NCI-H2171 treated with DMSO at 0.1 percent for 48 hours (cell line): ENCODE data around the gene SYNPO.

Experiments
- DNase-seq: peaks from one replicate; lab custom pipeline; 2025; lab: John Stamatoyannopoulos, UW

SYNPO gene

GRCh38 chr5:150624334-150625163 lies 15.9 kb upstream of the SYNPO start:
- no peak for DNase-seq

DNA sequence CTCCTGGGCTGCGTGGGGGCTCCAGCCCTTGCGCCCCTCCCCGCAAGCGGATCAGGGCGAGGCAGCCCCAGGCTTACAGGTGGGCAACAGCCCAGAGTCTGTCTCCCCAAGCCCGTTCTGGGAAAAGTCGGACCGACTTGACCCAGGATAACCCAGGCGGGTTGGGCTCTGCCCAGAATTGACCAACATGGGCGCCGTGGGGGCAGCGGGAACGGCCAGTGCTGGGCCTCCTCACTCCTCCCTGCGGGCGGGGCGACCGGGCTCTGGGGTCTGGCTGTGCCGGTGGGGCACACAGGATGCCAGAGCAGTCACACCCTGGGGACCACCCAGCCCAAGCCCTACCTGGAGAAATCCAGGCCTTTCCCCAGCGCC lies 15.3 kb upstream of the SYNPO start:
- DNase-seq = no peak

DNA sequence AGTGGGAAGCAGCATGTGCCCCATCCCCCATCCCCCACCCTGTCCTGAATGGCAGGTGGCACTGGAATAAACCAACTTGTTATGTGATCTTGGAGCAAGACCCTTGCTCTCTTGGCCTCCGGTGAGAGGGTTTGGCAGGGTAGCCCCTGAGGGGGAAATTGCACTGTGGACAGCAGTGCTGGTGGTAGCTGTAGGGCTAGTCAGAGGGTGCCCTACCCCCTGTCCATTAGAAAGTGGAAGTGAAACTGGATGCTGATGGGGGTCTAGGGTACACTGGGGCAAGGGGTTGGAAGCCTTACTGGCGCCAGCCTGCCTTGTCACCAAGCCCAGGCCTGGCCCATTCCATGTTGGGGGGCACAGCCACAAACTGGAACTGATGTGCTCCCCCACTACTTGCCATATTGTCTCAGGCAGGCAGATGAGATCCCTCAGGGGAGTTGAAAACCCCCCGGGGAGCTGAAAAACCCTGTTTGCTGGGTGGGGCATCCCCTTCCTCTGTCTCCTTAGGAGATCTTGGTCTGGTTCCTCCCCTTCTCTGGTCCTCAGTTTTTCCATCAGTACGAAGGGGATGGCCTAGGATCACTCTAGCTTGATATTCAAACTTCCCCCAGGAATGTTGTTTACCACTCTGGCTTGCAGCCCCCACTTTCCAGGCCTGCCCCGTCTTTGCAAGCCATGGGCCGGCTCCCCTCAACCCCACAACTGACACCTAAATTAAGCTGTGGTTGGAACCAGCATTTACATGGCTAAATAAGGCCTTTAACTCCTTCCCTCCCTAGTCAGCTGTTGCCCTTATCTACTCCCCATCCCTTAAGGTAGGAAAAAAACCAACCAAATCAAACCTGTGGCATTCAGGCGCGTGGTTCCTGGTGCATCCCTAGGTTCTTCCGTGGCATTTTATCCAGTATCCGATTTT lies 14.4 kb upstream of the SYNPO start:
- DNase-seq = no peak

DNA sequence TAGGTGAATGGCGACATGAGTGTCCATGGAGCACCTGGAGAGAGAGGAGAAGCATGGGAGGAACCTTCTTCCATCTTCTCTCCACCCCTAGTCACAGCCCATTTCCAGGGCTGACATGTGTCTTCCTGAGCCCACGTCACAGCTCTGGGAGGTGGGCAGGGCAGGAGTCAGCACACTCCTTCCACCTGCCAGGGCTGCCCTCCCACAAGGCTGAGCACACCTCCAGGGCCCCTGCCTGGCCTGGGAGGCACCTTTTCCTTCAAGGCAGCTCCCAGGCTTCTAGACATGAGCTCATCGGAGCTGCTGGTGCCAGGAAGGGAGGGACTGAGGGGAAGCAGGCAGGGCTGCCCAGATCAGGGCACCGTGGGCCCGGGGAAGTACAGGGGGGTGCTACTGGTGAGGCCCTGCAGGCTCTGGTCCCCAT lies 13.6 kb upstream of the SYNPO start:
- DNase-seq = no peak

DNA sequence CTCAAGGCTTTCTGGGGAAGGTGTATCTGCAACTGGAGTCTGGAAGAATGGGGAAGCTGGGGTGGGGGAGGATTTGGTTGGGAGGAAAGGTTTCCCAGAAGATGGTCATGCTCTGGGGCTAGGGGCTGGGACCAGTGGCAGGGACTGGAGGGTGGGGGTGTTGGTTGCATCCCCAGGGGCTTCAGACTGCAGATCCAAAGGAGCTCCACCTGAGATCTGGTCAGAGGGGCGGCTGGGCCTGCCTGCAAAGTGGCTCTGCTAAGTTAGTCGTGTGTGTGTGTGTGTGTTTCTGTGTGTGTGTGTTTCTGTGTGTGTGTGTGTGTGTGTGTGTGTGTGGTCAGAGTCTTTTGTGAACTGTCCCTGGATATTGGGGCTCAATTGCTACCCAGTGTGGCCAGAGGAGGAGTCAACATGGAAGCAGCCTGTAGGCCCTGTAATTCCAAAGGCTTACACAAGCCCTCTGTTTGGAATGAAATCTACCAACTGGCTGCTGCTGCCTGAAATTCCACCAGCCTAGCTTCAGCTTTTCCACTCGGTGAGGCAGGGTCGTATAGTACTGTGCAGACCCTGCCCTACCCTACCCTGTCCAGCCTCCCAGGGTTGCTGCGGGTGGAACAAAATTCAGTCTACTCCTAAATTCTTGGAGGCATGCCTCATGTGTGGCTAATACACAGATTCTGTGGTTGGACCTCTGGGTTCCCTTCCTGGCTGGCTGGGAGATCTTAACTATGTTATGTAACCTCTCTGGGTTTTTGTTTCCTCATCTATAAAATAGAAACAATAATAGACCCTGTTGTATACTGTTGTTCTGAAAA lies 12.5 kb upstream of the SYNPO start:
- no peak for DNase-seq

DNA sequence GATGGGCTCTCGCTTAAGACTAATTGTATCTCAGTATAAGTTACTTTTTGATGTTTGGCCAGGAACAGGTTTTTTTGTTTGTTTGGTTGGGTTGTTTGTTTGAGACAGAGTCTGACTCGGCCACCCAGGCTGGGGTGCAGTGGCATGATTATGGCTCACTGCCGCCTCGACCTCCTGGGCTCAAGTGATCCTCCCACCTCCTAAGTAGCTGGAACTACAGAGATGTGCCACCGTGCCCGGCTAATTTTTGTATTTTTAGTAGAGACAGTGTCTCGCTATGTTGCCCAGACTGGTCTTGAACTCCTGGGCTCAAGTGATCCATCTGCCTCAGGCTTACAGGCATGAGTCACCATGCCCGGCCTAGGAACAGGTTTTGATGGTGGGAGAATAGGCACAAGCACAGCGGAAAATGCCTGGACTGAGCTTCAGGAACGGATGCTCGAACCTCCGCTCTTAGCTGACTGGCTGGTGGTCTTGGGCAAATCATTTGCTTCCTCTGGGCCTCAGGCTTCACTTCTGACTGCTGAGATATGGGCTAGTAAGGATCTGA lies 11.4 kb upstream of the SYNPO start:
- no peak for DNase-seq

- no peak for DNase-seq
Measured at GRCh38 chr5:150630016-150630415, 10.4 kb upstream of the SYNPO start.

- no peak for DNase-seq
Measured at GRCh38 chr5:150630461-150631325, 9.8 kb upstream of the SYNPO start.

- no peak for DNase-seq
Measured at GRCh38 chr5:150631326-150631701, 9.1 kb upstream of the SYNPO start.

GRCh38 chr5:150632305-150633160 lies 7.9 kb upstream of the SYNPO start:
- peak; percentile 77 for DNase-seq

DNA sequence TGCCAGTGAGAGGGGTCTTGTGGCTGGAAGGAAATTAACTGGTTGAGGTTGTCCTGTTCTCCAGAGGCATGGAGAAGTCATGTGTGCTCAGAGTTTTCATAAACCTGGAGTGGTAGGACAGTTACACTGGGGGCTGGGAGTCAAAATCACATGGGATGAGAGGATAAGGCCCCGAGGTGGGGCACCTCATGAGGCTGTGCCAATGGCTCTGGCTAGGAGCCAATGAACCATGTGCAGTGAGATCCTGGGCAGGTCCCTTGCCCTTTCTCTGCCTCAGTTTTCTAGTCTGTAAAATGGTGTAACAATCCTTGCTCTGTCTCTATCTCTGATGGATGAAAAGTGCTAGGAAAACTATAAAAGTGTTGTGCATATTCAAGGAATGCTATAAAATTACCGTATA lies 7.0 kb upstream of the SYNPO start:
- peak; percentile 20 for DNase-seq

DNA sequence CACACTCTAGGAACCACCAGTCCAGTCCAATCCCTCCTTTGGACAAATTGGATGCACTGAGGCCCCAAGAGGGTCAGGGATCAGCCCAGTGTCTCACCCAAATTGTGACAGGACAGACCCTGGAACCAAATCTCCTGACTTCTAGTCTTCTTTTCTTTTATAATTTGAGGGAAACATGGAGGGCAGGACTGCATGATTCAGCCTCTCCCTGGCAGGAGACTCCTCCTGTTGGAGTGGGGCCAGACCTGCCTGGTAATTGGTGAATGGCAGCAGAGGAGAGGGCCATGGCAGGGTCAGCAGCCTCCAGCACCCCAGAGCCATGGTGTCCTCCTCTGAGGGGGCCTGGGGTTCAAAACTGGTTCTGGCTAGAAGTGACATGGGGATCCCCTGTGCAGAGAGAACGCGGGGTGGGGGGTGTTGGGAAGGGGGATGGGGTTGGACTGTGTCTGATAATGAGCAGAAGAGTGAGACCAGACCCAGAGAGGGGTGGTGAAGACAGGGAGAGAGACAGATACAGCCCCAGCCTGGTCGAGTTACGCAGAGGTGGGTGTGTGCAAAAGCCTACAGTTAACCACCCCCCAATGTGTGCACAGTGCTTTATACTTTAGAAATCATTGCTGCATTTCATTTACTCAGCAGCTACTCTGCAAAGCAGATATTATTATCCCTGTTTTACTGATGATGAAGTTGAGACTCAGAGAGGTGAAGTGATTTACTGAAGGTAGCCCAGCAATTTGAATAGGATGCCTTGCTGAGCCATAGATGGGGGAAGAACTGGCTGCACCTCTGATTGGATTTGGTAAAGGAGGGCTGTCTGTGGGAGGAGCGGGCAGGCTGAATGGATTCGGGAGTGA lies 3.8 kb upstream of the SYNPO start:
- DNase-seq = no peak

- peak; percentile 84 for DNase-seq
Measured at GRCh38 chr5:150637245-150638052, 3.0 kb upstream of the SYNPO start.

DNA sequence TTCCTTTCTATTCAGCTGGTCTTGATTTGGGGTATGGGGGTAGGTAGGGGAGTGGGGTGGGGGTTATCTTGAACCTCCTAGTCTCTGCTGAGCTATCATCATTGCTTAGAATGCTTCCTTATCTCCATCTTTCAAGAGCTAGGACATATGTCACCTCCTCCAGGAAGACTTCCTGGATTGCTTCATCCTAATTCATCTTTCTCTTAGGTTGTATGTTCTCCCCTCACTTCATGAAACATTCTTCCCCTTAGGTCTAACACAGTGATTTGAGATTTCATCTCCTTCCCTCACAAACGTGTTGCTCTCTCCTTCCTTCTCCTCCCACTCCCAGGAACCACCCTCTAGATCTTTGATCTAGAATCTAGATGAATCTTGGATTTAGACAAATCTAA lies 2.4 kb upstream of the SYNPO start:
- no peak for DNase-seq

DNA sequence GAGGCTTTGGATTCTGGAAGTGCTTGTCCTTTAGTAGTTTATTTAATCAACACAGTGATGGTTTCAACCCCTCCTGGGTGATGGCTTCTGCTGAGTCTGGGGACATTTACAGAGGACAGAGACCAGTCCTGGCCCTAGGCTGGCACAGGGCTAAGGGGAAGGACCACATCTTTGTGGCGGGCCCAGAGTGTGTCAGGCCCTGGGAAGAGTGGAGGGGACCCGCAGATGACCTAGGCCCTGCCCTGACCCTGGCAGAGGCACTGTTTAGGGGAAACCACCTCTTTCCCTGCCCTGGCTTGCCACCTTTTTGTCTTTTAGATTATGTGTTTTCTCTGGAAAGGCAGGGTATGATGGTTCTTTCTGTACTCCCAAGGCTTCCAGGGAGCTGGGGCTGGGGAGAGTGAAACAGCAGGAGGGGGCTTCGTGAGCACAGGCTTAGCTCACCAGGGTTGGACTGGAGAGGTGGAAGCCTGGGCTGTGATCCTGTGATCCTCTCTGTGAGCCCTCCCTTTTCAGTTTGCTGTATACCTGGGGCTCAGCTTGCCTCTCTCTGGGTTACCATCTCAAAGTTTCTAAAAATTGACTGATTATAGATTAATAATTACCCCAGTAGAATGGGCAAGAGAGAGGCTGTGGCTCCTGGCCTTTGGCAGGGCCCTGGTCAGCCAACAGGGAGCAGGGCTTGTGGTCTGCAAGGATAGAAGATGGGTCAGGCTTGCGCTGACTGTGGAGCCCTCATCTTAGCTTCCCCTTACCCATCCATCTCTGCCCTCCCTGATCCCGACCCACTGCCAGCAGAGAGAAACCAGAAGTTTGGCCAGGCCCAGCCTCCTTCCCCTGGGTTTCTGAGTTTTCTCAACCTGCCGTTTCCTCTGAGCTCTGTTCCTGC lies 1.7 kb upstream of the SYNPO start:
- no peak for DNase-seq

GRCh38 chr5:150639377-150639692 lies 1.1 kb upstream of the SYNPO start:
- no peak for DNase-seq

DNA sequence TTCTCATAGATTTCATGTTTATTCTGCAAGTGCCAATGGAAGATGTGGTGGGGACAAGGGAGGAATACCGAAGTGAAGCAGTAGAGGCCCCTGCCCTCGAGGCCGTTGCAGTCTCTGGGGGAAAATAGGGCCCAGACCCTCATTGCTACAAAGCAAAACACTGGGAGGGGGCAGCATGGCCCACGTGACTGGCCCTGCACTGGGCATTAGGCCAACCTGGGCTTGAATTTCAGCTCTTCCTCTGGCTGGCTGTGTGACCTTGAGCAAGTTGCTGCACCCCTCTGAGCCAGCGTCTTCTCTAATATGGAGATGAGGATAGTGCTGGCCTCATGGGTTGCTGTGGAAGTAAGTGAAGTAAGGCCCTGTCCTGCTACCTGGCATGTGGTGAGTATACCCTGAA lies 709 bp upstream of the SYNPO start:
- DNase-seq = no peak
